HG02973 (cell line): ENCODE data around the gene KIAA1549.
"Not testable (repeated sequence)": the region's sequence is repeated elsewhere in the genome, so short reads cannot be mapped to it uniquely, and the experiment has no call there.

ENCODE experiments used
- ATAC-seq: cut with Tn5 transposase; IDR thresholded peaks from one replicate; pipeline ENCODE4 v1.9.1; 2021; ENCODE audit warnings: moderate library complexity; ENCODE audit not compliant: unreplicated experiment

KIAA1549 gene

GRCh38 chr7:138945154-138945553 lies 36.0 kb downstream of the KIAA1549 start:
- ATAC-seq, result no peak

GRCh38 chr7:138944592-138944991 lies 36.6 kb downstream of the KIAA1549 start:
- no peak for ATAC-seq

GRCh38 chr7:138943061-138943460 lies 38.1 kb downstream of the KIAA1549 start:
- ATAC-seq, result no peak

GRCh38 chr7:138941545-138941944 lies 39.6 kb downstream of the KIAA1549 start:
- no peak for ATAC-seq

- not testable (repeated sequence) for ATAC-seq
These were observed 40.6 kb downstream of the KIAA1549 start for GRCh38 chr7:138940602-138941001.

- ATAC-seq, result no peak
These were observed 43.7 kb downstream of the KIAA1549 start for GRCh38 chr7:138937484-138937883.

GRCh38 chr7:138935465-138936011 lies 45.7 kb downstream of the KIAA1549 start:
- ATAC-seq, result no peak

GRCh38 chr7:138934861-138935260 lies 46.3 kb downstream of the KIAA1549 start:
- ATAC-seq, result no peak

- ATAC-seq, result no peak
These were observed 46.8 kb downstream of the KIAA1549 start for GRCh38 chr7:138934367-138934766.

GRCh38 chr7:138932870-138933269 lies 48.3 kb downstream of the KIAA1549 start:
- no peak for ATAC-seq

GRCh38 chr7:138932427-138932826 lies 48.8 kb downstream of the KIAA1549 start:
- ATAC-seq, result no peak

GRCh38 chr7:138929969-138930368 lies 51.2 kb downstream of the KIAA1549 start:
- ATAC-seq, result no peak

- peak; percentile 18 for ATAC-seq
These were observed 55.0 kb downstream of the KIAA1549 start for GRCh38 chr7:138926241-138926612.

GRCh38 chr7:138924501-138925225 lies 56.5 kb downstream of the KIAA1549 start:
- no peak for ATAC-seq

- no peak for ATAC-seq
These were observed 59.9 kb downstream of the KIAA1549 start for GRCh38 chr7:138921277-138921676.

- ATAC-seq, result no peak
These were observed 61.3 kb downstream of the KIAA1549 start for GRCh38 chr7:138919911-138920310.

- ATAC-seq, result no peak
These were observed 62.0 kb downstream of the KIAA1549 start for GRCh38 chr7:138919216-138919615.

GRCh38 chr7:138918756-138919155 lies 62.4 kb downstream of the KIAA1549 start:
- no peak for ATAC-seq

- no peak for ATAC-seq
These were observed 63.0 kb downstream of the KIAA1549 start for GRCh38 chr7:138918176-138918575.

- no peak for ATAC-seq
These were observed 63.4 kb downstream of the KIAA1549 start for GRCh38 chr7:138917771-138918170.

- no peak for ATAC-seq
These were observed 64.5 kb downstream of the KIAA1549 start for GRCh38 chr7:138916731-138917130.

GRCh38 chr7:138916275-138916674 lies 64.9 kb downstream of the KIAA1549 start:
- ATAC-seq, result no peak

- ATAC-seq, result no peak
These were observed 67.4 kb downstream of the KIAA1549 start for GRCh38 chr7:138913783-138914182.
